ENCODE data around the gene SPATA4.

DNA sequence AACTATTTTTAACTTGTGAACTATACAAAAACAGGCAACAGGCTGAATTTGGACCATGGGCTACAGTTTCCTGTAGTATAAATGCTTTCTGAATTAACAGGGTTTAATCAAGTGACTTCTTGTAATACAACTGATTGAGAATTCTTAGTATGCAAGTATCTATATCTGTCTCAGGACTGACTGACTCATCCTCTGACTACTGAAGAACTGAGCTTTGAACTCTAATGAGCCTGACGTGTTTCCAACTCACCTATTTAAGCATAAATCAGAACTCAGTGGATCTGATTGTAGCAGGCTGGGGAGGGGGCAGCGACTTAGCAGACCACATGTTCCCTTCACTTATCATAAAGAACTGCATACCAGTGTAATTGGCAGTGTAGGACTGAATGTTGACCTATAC is 7.8 kb downstream of the SPATA4 start:
- no peak for TF ChIP-seq FOXM1 (IDR thresholded peaks at IDR 0.05; ENCODE audit: low read depth)
- TF ChIP-seq ELF1 (IDR thresholded peaks at IDR 0.05): no peak
- TF ChIP-seq, protein P1, sequence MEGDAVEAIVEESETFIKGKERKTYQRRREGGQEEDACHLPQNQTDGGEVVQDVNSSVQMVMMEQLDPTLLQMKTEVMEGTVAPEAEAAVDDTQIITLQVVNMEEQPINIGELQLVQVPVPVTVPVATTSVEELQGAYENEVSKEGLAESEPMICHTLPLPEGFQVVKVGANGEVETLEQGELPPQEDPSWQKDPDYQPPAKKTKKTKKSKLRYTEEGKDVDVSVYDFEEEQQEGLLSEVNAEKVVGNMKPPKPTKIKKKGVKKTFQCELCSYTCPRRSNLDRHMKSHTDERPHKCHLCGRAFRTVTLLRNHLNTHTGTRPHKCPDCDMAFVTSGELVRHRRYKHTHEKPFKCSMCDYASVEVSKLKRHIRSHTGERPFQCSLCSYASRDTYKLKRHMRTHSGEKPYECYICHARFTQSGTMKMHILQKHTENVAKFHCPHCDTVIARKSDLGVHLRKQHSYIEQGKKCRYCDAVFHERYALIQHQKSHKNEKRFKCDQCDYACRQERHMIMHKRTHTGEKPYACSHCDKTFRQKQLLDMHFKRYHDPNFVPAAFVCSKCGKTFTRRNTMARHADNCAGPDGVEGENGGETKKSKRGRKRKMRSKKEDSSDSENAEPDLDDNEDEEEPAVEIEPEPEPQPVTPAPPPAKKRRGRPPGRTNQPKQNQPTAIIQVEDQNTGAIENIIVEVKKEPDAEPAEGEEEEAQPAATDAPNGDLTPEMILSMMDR (IDR thresholded peaks at IDR 0.05): no peak
- no peak for TF ChIP-seq USF2 (IDR thresholded peaks at IDR 0.05; ENCODE audit: borderline replicate concordance, low read depth, low read length)
- TF ChIP-seq TAF1 (IDR thresholded peaks at IDR 0.05; ENCODE audit: borderline replicate concordance, low read depth, low read length): no peak
- no peak for TF ChIP-seq POLR2AphosphoS5 (IDR thresholded peaks at IDR 0.05; ENCODE audit: low read depth, low read length)
- no peak for TF ChIP-seq SIN3A (IDR thresholded peaks at IDR 0.05; ENCODE audit: borderline replicate concordance, low read depth, low read length)
- no peak for TF ChIP-seq RFX5 (IDR thresholded peaks at IDR 0.05; ENCODE audit: low read length)
- no peak for TF ChIP-seq YY1 (IDR thresholded peaks at IDR 0.05; ENCODE audit: low read depth)

Measured in SK-N-SH (cell line).